Ovary (tissue), 3 donors: ENCODE data around the gene C15orf62.

Experiments
- CTCF ChIP-seq, 3 donors: fragments of 450-650 bp in 2 of 3; fragments of 200-600 bp in 1 of 3; IDR thresholded peaks; one replicate each; pipeline versions ENCODE4 v1.5.1 to v1.8.0; 2016 to 2022; ENCODE audit warnings: antibody characterized with exemption in 3 of 3, mild to moderate bottlenecking in 1 of 3
- EP300 ChIP-seq: sonication (generic); formaldehyde crosslinking; IDR thresholded peaks from one replicate; pipeline ENCODE4 v1.6.1; 2017; ENCODE audit warnings: antibody characterized with exemption
- POLR2A ChIP-seq: fragments of 450-650 bp; IDR thresholded peaks from one replicate; pipeline ENCODE4 v1.6.1; 2017; ENCODE audit warnings: antibody characterized with exemption, mild to moderate bottlenecking, moderate library complexity
- donor health status: DM: no; HTN: no; CAD: no.

GRCh38 chr15:40782609-40783227 lies 12.9 kb downstream of the C15orf62 start:
- TF ChIP-seq CTCF (IDR thresholded peaks at IDR 0.05): no peak
- no peak for TF ChIP-seq POLR2A
- no peak for TF ChIP-seq EP300
